Measurements from ENCODE around the gene NPIPB8. TPM values are rescaled to one million over a fixed set of nuclear protein-coding genes. Genes with fewer than 3 reads are reported as not detected.
"Not testable (repeated sequence)": the region's sequence is repeated elsewhere in the genome, so short reads cannot be mapped to it uniquely, and the experiment has no call there.

Gene NPIPB8
- total RNA-seq, 1 experiment from 2014 or later: 1.1 TPM

DNA sequence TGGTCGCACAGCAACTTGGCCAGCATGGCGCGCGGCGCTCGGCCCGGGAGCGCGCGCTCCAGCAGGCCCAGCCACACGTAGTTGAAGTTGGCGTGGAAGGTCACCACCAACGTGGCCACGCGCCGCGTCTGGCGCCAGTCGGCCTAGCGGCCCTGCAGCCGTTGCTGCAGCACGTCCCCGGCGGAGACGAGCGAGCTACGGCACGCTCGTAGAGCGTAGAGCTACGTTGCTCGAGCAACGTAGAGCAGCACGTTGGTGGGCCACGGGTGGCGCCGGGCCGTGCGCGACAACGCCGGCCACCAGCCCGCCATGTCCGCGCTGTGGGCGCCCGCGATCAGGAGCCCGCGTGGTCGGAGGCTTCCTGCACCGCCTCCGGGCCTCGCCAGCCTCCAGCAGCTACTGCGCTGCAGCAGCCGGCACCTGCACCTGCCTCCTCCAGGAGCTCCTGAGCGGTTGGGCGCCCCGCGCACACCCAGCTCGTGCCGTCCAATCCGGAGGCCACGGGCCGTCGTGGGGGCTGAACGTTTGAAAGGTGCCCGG, 14.6 kb upstream of the NPIPB8 start:
- Histone ChIP-seq H3K4me2 (ENCODE audit: low read length) (peak overlapping the region; percentile 76), H3K36me3 (ENCODE audit: low read depth, low read length) (no peaks in the 10 kb centered on the region), H3K27ac (ENCODE audit: low read length) (no peak overlapping the region), H3K9me2 (replicated peaks; ENCODE audit: low read length) (no peaks in the 10 kb centered on the region), H3K9ac (ENCODE audit: low read length) (0 out of 2 replicates have a peak overlapping the region, but pooled peaks have one; percentile 9), H3F3A (ENCODE audit: low read length, unreplicated experiment) (no peaks in the 10 kb centered on the region), H4K20me1 (ENCODE audit: low read length) (no peaks in the 10 kb centered on the region), H3K9me3 (ENCODE audit: low read length) (no peaks in the 10 kb centered on the region), H3K79me2 (ENCODE audit: low read length) (no peaks in the 10 kb centered on the region), H3K27me3 (ENCODE audit: low read length) (no peaks in the 10 kb centered on the region), H2AFZ (ENCODE audit: low read length) (peak overlapping the region; percentile 58; the same call in 1 of the 2 replicates), H3K4me3 (ENCODE audit: low read length) (peak overlapping the region; percentile 63), H3K4me1 (ENCODE audit: insufficient read depth, low read length) (no peaks in the 10 kb centered on the region)
- ATAC-seq (peak; percentile 97), DNase-seq (peak; percentile 67)
- ChIA-PET POLR2A (ENCODE audit: unreplicated experiment) (no interaction called here), CTCF (no interaction called here)
- TF ChIP-seq EZH2phosphoT487 (IDR thresholded peaks at IDR 0.05; ENCODE audit: borderline replicate concordance, low read length) (no peak), EZH2 (IDR thresholded peaks at IDR 0.05; ENCODE audit: low read length, unreplicated experiment) (no peak)
- TF ChIP-seq, protein P1, sequence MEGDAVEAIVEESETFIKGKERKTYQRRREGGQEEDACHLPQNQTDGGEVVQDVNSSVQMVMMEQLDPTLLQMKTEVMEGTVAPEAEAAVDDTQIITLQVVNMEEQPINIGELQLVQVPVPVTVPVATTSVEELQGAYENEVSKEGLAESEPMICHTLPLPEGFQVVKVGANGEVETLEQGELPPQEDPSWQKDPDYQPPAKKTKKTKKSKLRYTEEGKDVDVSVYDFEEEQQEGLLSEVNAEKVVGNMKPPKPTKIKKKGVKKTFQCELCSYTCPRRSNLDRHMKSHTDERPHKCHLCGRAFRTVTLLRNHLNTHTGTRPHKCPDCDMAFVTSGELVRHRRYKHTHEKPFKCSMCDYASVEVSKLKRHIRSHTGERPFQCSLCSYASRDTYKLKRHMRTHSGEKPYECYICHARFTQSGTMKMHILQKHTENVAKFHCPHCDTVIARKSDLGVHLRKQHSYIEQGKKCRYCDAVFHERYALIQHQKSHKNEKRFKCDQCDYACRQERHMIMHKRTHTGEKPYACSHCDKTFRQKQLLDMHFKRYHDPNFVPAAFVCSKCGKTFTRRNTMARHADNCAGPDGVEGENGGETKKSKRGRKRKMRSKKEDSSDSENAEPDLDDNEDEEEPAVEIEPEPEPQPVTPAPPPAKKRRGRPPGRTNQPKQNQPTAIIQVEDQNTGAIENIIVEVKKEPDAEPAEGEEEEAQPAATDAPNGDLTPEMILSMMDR (conservative IDR thresholded peaks at IDR 0.05; ENCODE audit: low read depth, low read length): no peak
- BruUV-seq (replicated peaks): no TSS peak
- intact Hi-C loops (cut with micrococcal nuclease): no loop called here

GRCh38 chr16:28630905-28631304, 7.0 kb upstream of the NPIPB8 start:
- H3K9me2 ChIP-seq (replicated peaks; ENCODE audit: low read length); H3K9ac ChIP-seq (ENCODE audit: low read length); H3K36me3 ChIP-seq (ENCODE audit: low read depth, low read length); H3K4me2 ChIP-seq (ENCODE audit: low read length); BruUV-seq (replicated peaks); H3F3A ChIP-seq (ENCODE audit: low read length, unreplicated experiment); H4K20me1 ChIP-seq (ENCODE audit: low read length); ATAC-seq; intact Hi-C loops (cut with micrococcal nuclease); H3K4me3 ChIP-seq (ENCODE audit: low read length); DNase-seq; CTCF ChIA-PET; H3K4me1 ChIP-seq (ENCODE audit: insufficient read depth, low read length); H3K9me3 ChIP-seq (ENCODE audit: low read length); H3K79me2 ChIP-seq (ENCODE audit: low read length); H2AFZ ChIP-seq (ENCODE audit: low read length); H3K27ac ChIP-seq (ENCODE audit: low read length); POLR2A ChIA-PET (ENCODE audit: unreplicated experiment); H3K27me3 ChIP-seq (ENCODE audit: low read length): not testable (repeated sequence)

GRCh38 chr16:28636093-28636823, 1.6 kb upstream of the NPIPB8 start:
- H3K36me3 ChIP-seq (ENCODE audit: low read depth, low read length); BruUV-seq (replicated peaks); H3F3A ChIP-seq (ENCODE audit: low read length, unreplicated experiment); H3K4me1 ChIP-seq (ENCODE audit: insufficient read depth, low read length); H3K79me2 ChIP-seq (ENCODE audit: low read length); intact Hi-C loops (cut with micrococcal nuclease); H3K9me2 ChIP-seq (replicated peaks; ENCODE audit: low read length); H3K9ac ChIP-seq (ENCODE audit: low read length); POLR2A ChIA-PET (ENCODE audit: unreplicated experiment); H3K4me3 ChIP-seq (ENCODE audit: low read length); H2AFZ ChIP-seq (ENCODE audit: low read length); H3K27me3 ChIP-seq (ENCODE audit: low read length); CTCF ChIA-PET; ATAC-seq; H4K20me1 ChIP-seq (ENCODE audit: low read length); H3K9me3 ChIP-seq (ENCODE audit: low read length): not testable (repeated sequence)
- peak overlapping the region; percentile 19; the same call in 1 of the 2 replicates for H3K4me2 ChIP-seq (ENCODE audit: low read length)
- peak; percentile 66 for DNase-seq
- peak overlapping the region; percentile 80 for H3K27ac ChIP-seq (ENCODE audit: low read length)

DNA sequence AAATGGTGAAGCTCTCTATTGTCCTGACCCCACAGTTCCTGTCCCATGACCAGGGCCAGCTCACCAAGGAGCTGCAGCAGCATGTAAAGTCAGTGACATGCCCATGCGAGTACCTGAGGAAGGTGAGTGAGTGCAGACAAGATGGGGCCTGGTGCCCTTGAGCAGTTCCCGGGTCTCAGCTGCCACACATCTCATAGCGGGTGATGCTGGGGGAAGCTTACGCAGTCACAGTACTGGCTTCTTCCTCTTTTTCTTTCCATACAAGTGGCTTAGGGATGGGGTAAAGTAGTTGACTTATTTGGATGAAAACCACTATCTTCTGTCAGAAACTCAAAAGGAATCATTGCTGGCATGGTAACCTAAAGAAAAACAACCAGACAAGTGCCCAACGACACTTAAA, 494 bp downstream of the NPIPB8 start:
- H4K20me1 ChIP-seq (ENCODE audit: low read length); H3K9me2 ChIP-seq (replicated peaks; ENCODE audit: low read length); intact Hi-C loops (cut with micrococcal nuclease); H3F3A ChIP-seq (ENCODE audit: low read length, unreplicated experiment); ATAC-seq; H2AFZ ChIP-seq (ENCODE audit: low read length); H3K4me2 ChIP-seq (ENCODE audit: low read length); CTCF ChIA-PET; BruUV-seq (replicated peaks); H3K9me3 ChIP-seq (ENCODE audit: low read length); H3K4me1 ChIP-seq (ENCODE audit: insufficient read depth, low read length); H3K9ac ChIP-seq (ENCODE audit: low read length); H3K4me3 ChIP-seq (ENCODE audit: low read length); H3K27me3 ChIP-seq (ENCODE audit: low read length); DNase-seq; H3K36me3 ChIP-seq (ENCODE audit: low read depth, low read length); H3K79me2 ChIP-seq (ENCODE audit: low read length); POLR2A ChIA-PET (ENCODE audit: unreplicated experiment): not testable (repeated sequence)
- H3K27ac ChIP-seq (ENCODE audit: low read length): peak overlapping the region; percentile 63

DNA sequence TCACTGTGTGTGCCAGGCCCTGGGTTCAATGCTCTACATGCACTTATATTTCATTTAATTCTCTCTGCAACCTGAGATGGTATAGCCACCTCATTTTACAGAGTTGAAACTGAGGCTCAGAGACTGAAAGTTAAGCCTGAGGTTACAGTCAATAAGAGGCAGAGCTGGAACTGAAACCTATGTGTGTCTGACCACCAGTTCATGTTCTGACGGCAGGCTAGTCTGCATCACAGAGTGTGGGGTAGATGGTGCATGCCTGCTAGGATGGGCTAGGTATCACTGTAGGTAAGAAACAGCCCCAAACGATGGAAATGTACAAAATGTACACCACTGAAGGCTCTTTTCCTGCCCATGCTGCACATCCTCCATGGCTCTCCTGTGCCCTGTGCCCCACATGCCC, 2.1 kb downstream of the NPIPB8 start:
- H3K4me1 ChIP-seq (ENCODE audit: insufficient read depth, low read length); CTCF ChIA-PET; H4K20me1 ChIP-seq (ENCODE audit: low read length); H3K27me3 ChIP-seq (ENCODE audit: low read length); H3K4me3 ChIP-seq (ENCODE audit: low read length); H3K9me3 ChIP-seq (ENCODE audit: low read length); BruUV-seq (replicated peaks); POLR2A ChIA-PET (ENCODE audit: unreplicated experiment); H3K36me3 ChIP-seq (ENCODE audit: low read depth, low read length); H2AFZ ChIP-seq (ENCODE audit: low read length); H3F3A ChIP-seq (ENCODE audit: low read length, unreplicated experiment); ATAC-seq; DNase-seq; H3K9ac ChIP-seq (ENCODE audit: low read length); H3K27ac ChIP-seq (ENCODE audit: low read length); H3K79me2 ChIP-seq (ENCODE audit: low read length); intact Hi-C loops (cut with micrococcal nuclease); H3K9me2 ChIP-seq (replicated peaks; ENCODE audit: low read length); H3K4me2 ChIP-seq (ENCODE audit: low read length): not testable (repeated sequence)

DNA sequence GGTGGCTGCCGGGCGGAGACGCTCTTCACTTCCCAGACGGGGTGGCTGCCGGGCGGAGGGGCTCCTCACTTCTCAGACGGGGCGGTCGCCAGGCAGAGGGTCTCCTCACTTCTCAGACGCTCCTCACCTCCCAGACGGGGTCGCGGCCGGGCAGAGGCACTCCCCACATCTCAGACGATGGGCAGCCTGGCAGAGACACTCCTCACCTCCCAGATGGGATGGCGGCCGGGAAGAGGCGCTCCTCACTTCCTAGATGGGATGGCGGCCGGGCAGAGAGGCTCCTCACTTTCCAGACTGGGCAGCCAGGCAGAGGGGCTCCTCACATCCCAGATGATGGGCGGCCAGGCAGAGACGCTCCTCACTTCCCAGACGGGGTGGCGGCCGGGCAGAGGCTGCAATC, 28.4 kb downstream of the NPIPB8 start:
- H3F3A ChIP-seq (ENCODE audit: low read length, unreplicated experiment); H3K9me3 ChIP-seq (ENCODE audit: low read length); H3K27me3 ChIP-seq (ENCODE audit: low read length); DNase-seq; H3K9ac ChIP-seq (ENCODE audit: low read length); ATAC-seq; H3K79me2 ChIP-seq (ENCODE audit: low read length); H3K27ac ChIP-seq (ENCODE audit: low read length); H3K36me3 ChIP-seq (ENCODE audit: low read depth, low read length); CTCF ChIA-PET; H3K4me2 ChIP-seq (ENCODE audit: low read length); POLR2A ChIA-PET (ENCODE audit: unreplicated experiment); BruUV-seq (replicated peaks); H2AFZ ChIP-seq (ENCODE audit: low read length); H3K4me3 ChIP-seq (ENCODE audit: low read length); H3K4me1 ChIP-seq (ENCODE audit: insufficient read depth, low read length); H4K20me1 ChIP-seq (ENCODE audit: low read length); H3K9me2 ChIP-seq (replicated peaks; ENCODE audit: low read length); intact Hi-C loops (cut with micrococcal nuclease): not testable (repeated sequence)

Data from PC-3 (cell line).